ENCODE data around the gene TAC4. TPM values are rescaled to one million over a fixed set of nuclear protein-coding genes. Genes with fewer than 3 reads are reported as not detected.

TAC4 gene
- total RNA-seq, 4 donors from 2014 or later, result not detected

GRCh38 chr17:49846938-49847712 lies 744 bp downstream of the TAC4 start:
- H3K27ac ChIP-seq, result no peak overlapping the region
- no peak overlapping the region for H3K4me3 ChIP-seq
- DNase-seq, result no peak
- peaks cover 0 to 5% (median 0%) of the 10 kb centered on the region in 4 donors for H3K27me3 ChIP-seq
- peaks cover 8 to 61% (median 21%) of the 10 kb centered on the region in 3 donors for H3K4me1 ChIP-seq
- TF ChIP-seq, protein P1, sequence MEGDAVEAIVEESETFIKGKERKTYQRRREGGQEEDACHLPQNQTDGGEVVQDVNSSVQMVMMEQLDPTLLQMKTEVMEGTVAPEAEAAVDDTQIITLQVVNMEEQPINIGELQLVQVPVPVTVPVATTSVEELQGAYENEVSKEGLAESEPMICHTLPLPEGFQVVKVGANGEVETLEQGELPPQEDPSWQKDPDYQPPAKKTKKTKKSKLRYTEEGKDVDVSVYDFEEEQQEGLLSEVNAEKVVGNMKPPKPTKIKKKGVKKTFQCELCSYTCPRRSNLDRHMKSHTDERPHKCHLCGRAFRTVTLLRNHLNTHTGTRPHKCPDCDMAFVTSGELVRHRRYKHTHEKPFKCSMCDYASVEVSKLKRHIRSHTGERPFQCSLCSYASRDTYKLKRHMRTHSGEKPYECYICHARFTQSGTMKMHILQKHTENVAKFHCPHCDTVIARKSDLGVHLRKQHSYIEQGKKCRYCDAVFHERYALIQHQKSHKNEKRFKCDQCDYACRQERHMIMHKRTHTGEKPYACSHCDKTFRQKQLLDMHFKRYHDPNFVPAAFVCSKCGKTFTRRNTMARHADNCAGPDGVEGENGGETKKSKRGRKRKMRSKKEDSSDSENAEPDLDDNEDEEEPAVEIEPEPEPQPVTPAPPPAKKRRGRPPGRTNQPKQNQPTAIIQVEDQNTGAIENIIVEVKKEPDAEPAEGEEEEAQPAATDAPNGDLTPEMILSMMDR (IDR thresholded peaks at IDR 0.05), result no peak
- TF ChIP-seq POLR2A (IDR thresholded peaks at IDR 0.05), result no peak
- peaks cover 0 to 17% (median 0%) of the 10 kb centered on the region in 3 donors for H3K36me3 ChIP-seq
- H3K9me3 ChIP-seq, result no peaks in the 10 kb centered on the region
- intact Hi-C loops (cut with DNase I), result no loop called here
- WGBS, 2 donors, result 54 to 59% methylated on average over 3 to 5 of the region's 9 CpGs

DNA sequence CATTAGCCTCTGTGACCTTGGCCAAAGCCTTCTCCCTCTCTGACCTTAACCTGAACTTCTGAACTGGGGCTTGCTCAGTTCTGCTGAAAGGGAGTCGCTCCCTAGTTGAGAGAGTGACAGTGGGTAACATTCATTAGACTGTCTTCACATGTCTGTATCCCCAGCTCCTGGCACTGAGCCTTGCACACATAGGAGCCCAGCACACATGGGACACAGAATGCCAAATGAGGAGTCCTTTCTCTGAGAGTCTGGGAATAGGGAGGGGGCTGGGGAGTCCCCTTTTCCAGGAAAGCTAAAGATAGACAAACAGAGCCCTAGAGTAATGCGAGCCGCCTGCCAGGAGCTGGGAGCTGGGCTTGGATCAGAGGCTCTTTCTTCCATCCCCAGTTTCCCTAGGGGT lies 2.5 kb downstream of the TAC4 start:
- Histone ChIP-seq H3K36me3 (peaks cover 0 to 17% (median 0%) of the 10 kb centered on the region in 3 donors), H3K27ac (peak overlapping the region in 3 of 4 donors; percentile 16 to 48 (median 30)), H3K9me3 (no peaks in the 10 kb centered on the region), H3K27me3 (no peaks in the 10 kb centered on the region), H3K4me1 (peaks cover 0 to 43% (median 12%) of the 10 kb centered on the region in 3 donors), H3K4me3 (no peak overlapping the region)
- WGBS, 2 donors, result 62 to 86% methylated on average over 2 of the region's 3 CpGs
- TF ChIP-seq, protein P1 (IDR thresholded peaks at IDR 0.05), result no peak
- no peak for TF ChIP-seq POLR2A (IDR thresholded peaks at IDR 0.05)
- intact Hi-C loops (cut with DNase I), result no loop called here
- DNase-seq, result no peak

GRCh38 chr17:49843774-49844350 lies 4.0 kb downstream of the TAC4 start:
- H3K27me3 ChIP-seq, result no peaks in the 10 kb centered on the region
- no peak for TF ChIP-seq POLR2A (IDR thresholded peaks at IDR 0.05)
- TF ChIP-seq, protein P1 (IDR thresholded peaks at IDR 0.05), result peak in 4 of 6 experiments; percentile 13 to 50 (median 28)
- peaks cover 0 to 18% (median 0%) of the 10 kb centered on the region in 3 donors for H3K36me3 ChIP-seq
- no peak overlapping the region for H3K4me3 ChIP-seq
- H3K27ac ChIP-seq, result no peak overlapping the region
- H3K9me3 ChIP-seq, result no peaks in the 10 kb centered on the region
- intact Hi-C loops (cut with DNase I), result no loop called here
- H3K4me1 ChIP-seq, result peaks cover 0 to 40% (median 12%) of the 10 kb centered on the region in 3 donors
- 75 to 100% methylated on average over 2 to 4 of the region's 6 CpGs for WGBS, 2 donors
- no peak for DNase-seq

DNA sequence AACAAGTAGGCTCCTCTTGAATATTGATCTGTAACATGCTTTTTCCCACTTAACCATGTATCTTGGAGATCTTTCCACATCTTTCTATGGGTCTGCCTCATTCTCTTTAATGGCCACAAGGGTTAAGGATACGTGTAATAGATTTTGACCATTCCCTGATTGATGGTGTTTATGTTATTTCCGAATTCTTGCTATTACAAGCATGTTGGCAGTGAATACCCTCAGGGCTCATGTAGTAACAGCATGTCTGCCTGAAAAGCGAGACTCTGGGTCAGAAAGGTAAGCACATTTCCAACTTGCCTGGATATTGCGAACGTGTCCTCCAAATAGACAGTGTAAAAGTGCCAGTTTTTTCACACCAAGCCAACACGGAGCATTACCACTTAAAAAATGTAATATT lies 5.0 kb downstream of the TAC4 start:
- no peak for DNase-seq
- intact Hi-C loops (cut with DNase I), result no loop called here
- H3K9me3 ChIP-seq, result no peaks in the 10 kb centered on the region
- no peak overlapping the region for H3K27ac ChIP-seq
- H3K4me3 ChIP-seq, result no peak overlapping the region
- H3K27me3 ChIP-seq, result no peaks in the 10 kb centered on the region
- H3K4me1 ChIP-seq, result peaks cover 0 to 40% (median 12%) of the 10 kb centered on the region in 3 donors
- H3K36me3 ChIP-seq, result peaks cover 0 to 25% (median 0%) of the 10 kb centered on the region in 3 donors
- no peak for TF ChIP-seq POLR2A (IDR thresholded peaks at IDR 0.05)
- TF ChIP-seq, protein P1 (IDR thresholded peaks at IDR 0.05), result peak in 1 of 6 experiments; percentile 13
- WGBS, 2 donors, result 20 to 50% methylated on average over 6 of the region's 6 CpGs

- WGBS, 2 donors, result 64 to 78% methylated on average over 3 of the region's 3 CpGs
- intact Hi-C loops (cut with DNase I), result no loop called here
- no peak overlapping the region for H3K27ac ChIP-seq
Measured at GRCh38 chr17:49842371-49842770, 5.5 kb downstream of the TAC4 start.

More at GRCh38 chr17:49842371-49842770, 5.5 kb downstream of the TAC4 start:
- TF ChIP-seq, protein P1 (IDR thresholded peaks at IDR 0.05), result no peak
- TF ChIP-seq POLR2A (IDR thresholded peaks at IDR 0.05), result no peak
- Histone ChIP-seq H3K27me3 (no peaks in the 10 kb centered on the region), H3K36me3 (peaks cover 0 to 25% (median 0%) of the 10 kb centered on the region in 3 donors), H3K4me1 (peaks cover 0 to 42% (median 12%) of the 10 kb centered on the region in 3 donors), H3K9me3 (no peaks in the 10 kb centered on the region), H3K4me3 (no peak overlapping the region)
- DNase-seq, result no peak

All from esophagus squamous epithelium (tissue), 5 donors.